ENCODE data around the gene RAB11B.

The RAB11B gene

DNA sequence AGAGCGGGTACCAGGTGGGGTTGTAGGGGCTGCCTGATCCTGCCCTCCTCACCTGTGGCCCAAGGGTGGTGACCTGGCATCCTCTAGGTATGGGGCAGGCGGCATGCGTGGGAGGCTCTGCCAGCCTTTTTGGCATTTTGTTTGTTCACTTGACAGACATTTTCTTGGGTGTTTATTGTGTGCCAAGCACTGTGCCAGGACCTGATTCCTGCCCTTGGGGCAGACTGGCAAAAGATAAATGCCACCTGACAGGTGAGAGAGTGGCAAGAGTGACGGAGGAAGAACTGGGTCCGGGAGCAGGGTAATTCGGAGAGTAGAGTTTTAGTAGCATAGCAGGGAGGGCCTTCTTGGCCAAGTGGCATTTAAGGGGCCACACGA, 6.0 kb downstream of the RAB11B start:
- Histone ChIP-seq H3K36me3 (peaks cover 29% of the 10 kb centered on the region), H3K9me3 (no peaks in the 10 kb centered on the region), H3K27ac (no peak overlapping the region), H3K4me3 (ENCODE audit: low read depth in 1 of 2, low read length in 1 of 2) (no peak overlapping the region), H3K4me1 (ENCODE audit: control insufficient read depth in 1 of 2, insufficient read depth in 1 of 2, low read depth in 1 of 2, low read length in 1 of 2) (peaks cover 12% of the 10 kb centered on the region in 2 experiments), H3K27me3 (no peaks in the 10 kb centered on the region)
- TF ChIP-seq, protein P1, sequence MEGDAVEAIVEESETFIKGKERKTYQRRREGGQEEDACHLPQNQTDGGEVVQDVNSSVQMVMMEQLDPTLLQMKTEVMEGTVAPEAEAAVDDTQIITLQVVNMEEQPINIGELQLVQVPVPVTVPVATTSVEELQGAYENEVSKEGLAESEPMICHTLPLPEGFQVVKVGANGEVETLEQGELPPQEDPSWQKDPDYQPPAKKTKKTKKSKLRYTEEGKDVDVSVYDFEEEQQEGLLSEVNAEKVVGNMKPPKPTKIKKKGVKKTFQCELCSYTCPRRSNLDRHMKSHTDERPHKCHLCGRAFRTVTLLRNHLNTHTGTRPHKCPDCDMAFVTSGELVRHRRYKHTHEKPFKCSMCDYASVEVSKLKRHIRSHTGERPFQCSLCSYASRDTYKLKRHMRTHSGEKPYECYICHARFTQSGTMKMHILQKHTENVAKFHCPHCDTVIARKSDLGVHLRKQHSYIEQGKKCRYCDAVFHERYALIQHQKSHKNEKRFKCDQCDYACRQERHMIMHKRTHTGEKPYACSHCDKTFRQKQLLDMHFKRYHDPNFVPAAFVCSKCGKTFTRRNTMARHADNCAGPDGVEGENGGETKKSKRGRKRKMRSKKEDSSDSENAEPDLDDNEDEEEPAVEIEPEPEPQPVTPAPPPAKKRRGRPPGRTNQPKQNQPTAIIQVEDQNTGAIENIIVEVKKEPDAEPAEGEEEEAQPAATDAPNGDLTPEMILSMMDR (IDR thresholded peaks at IDR 0.05) = no peak

DNA sequence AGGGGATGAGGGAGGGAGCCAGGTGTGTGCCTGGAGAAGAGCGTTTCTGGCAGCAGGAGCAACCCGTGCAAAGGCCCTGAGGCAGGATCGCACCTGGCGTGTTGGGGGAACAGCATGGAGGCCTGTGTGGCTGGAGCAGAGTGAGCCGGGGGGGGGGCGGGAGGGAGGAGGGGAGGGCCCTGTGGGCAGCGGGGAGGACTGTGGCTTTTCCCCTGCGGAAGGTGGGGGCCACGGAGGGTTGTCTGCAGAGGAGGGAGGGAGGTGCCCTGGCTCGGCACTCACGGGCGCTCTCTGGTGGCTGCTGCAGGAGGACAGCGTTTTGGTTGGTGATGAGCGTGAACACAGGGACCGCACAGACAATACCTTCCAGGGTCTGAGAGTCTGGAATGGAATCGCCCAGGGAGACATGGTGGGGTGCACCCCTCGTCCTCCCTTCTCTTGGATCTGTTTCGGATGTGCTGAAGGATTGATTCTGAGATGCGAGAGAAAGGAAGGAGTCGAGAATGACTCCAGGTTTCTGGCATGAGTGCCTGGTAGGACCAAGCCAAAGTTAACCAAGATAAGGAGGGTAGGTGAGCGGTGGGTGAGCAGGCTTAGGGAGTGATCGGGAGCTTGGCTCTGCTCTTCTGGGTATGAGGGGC, 6.5 kb downstream of the RAB11B start:
- H3K36me3 ChIP-seq = peaks cover 34% of the 10 kb centered on the region
- H3K27ac ChIP-seq = no peak overlapping the region
- H3K4me1 ChIP-seq (ENCODE audit: control insufficient read depth in 1 of 2, insufficient read depth in 1 of 2, low read depth in 1 of 2, low read length in 1 of 2) = peaks cover 7% of the 10 kb centered on the region in 2 experiments
- no peaks in the 10 kb centered on the region for H3K27me3 ChIP-seq
- TF ChIP-seq, protein P1 (IDR thresholded peaks at IDR 0.05) = peak; percentile 29
- no peak overlapping the region for H3K4me3 ChIP-seq (ENCODE audit: low read depth in 1 of 2, low read length in 1 of 2)
- no peaks in the 10 kb centered on the region for H3K9me3 ChIP-seq

DNA sequence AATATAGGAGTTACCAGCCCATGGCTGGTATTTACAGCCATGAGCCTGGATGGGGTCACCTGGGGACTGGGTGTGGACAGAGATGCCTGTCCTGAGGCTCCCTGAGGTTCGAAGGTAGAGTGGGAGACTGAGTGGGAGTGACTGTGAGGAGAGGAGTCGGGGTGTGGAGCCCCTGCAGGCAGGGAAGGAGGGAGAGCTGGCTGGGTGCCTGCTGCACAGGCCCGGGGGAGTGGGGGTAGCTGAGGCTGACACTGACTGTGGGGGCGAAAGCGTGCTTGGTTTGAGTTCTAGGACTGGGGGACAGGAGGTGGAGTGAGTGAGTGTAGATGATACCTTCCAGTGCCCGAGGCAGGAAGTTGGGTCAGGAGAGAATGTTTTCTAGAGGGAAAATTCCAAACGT, 7.1 kb downstream of the RAB11B start:
- TF ChIP-seq, protein P1 (IDR thresholded peaks at IDR 0.05) = no peak
- Histone ChIP-seq H3K9me3 (no peaks in the 10 kb centered on the region), H3K4me3 (ENCODE audit: low read depth in 1 of 2, low read length in 1 of 2) (no peak overlapping the region), H3K27me3 (no peaks in the 10 kb centered on the region), H3K4me1 (ENCODE audit: control insufficient read depth in 1 of 2, insufficient read depth in 1 of 2, low read depth in 1 of 2, low read length in 1 of 2) (peaks cover 1% of the 10 kb centered on the region in 2 experiments), H3K36me3 (peaks cover 39% of the 10 kb centered on the region), H3K27ac (no peak overlapping the region)

DNA sequence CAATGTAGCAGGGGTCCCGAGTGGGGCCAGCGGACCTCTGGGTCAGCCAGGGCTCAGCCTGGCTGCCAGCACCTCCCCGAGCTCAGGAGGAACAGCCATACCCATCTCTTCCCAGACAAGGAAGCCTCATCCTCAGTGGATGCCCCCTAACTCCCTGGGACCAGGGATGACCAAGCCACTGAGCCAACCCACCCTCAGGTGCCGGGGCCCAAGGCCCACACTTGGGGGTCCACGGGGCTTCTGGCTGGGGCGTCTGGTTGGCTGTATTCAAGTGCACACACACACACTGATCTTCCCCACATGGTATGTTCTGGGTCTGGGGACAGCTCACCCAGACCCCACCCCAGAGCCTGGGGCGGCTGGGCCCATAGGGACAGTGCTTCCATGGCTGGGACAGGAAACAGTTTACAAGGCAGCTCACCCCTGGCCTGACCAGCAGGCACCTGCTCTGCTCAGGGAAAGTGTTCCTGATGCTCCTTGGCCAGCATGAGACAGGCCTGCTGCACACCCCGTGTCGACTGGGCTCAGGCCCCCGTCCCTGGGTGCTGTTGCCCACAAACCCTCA, 7.7 kb downstream of the RAB11B start:
- H3K27me3 ChIP-seq = no peaks in the 10 kb centered on the region
- H3K4me1 ChIP-seq (ENCODE audit: control insufficient read depth in 1 of 2, insufficient read depth in 1 of 2, low read depth in 1 of 2, low read length in 1 of 2) = no peaks in the 10 kb centered on the region
- peaks cover 45% of the 10 kb centered on the region for H3K36me3 ChIP-seq
- TF ChIP-seq, protein P1 (IDR thresholded peaks at IDR 0.05) = no peak
- no peaks in the 10 kb centered on the region for H3K9me3 ChIP-seq
- no peak overlapping the region for H3K27ac ChIP-seq
- no peak overlapping the region for H3K4me3 ChIP-seq (ENCODE audit: low read depth in 1 of 2, low read length in 1 of 2)

DNA sequence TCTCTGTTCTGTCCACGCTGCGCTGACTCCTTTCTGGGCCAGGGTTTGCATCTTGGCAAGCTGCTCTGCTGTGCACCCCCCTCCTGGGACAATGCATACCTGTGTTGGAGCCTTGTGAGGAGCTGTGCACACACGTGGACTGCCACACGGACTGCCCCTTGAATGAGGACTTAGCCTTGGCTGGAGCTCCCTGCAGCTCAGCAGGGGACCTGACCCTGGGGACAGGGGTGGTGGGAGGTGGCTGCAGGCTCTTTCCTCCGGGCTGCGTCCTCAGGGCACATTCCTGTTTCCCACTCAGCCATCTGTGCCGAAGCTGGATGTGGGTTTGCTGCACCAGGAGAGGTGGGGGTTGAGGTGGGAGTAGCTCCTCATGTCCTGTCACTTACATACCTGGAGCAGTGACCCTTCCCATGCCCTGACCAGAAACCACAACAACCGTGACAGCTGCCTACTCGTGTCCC, 8.2 kb downstream of the RAB11B start:
- peaks cover 50% of the 10 kb centered on the region for H3K36me3 ChIP-seq

More for the DNA sequence above, 8.2 kb downstream of the RAB11B start:
- no peaks in the 10 kb centered on the region for H3K27me3 ChIP-seq
- H3K4me1 ChIP-seq (ENCODE audit: control insufficient read depth in 1 of 2, insufficient read depth in 1 of 2, low read depth in 1 of 2, low read length in 1 of 2) = no peaks in the 10 kb centered on the region
- no peak overlapping the region for H3K4me3 ChIP-seq (ENCODE audit: low read depth in 1 of 2, low read length in 1 of 2)
- H3K27ac ChIP-seq = no peak overlapping the region
- TF ChIP-seq, protein P1 (IDR thresholded peaks at IDR 0.05) = no peak
- no peaks in the 10 kb centered on the region for H3K9me3 ChIP-seq
